Erythroblast (primary cell): ENCODE results near the gene C15orf39.

Experiments used
- GATA1 ChIP-seq: IDR thresholded peaks from 2 replicates; pipeline ENCODE4 v1.6.1; 2011; ENCODE audit warnings: low read depth, mild to moderate bottlenecking, control low read depth, low read length, moderate library complexity
- POLR2A ChIP-seq: IDR thresholded peaks from 2 replicates; pipeline ENCODE4 v1.6.1; 2011; ENCODE audit warnings: mild to moderate bottlenecking, low read length

DNA sequence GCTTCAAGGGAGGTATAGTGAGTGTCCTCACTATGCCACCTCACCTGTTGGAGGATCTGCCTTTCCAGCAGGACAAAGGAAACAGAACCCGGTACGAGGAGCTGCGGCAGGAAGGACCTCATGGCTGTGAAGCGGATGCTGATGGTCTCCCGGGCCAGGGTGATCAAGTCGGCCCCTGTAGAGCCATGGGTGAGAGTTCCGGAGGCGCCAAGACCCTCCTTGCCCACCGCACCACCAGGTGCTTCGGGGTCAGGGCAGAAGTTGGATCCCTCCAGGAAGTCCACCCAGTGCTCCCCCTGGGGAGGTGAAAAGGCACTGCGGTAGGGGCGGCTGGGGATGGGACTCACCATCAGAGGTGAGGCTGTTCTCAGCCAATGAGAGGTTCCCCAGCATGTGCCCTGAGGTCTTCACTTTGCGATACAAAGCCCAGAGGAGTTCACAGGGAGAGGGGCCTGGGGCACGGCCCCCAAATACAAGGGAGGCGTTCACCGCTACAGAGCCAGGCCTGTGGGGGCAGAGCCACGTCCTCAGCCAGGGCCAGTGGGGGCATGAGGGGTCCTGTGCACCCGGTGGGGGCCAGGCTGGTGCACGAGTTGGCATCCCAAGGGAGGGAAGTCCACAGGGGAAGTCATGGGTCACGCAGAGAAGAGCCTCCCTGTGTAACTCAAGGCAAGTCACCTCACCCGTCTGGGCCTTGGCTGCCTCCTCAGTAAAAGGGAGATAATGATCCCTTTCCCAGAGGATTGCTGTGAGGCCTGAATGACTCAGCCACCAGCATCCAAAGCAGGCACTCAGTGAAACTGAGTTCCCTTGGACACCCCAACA is 27.7 kb downstream of the C15orf39 start:
- TF ChIP-seq POLR2A (no peak), GATA1 (no peak)
